ENCODE results near the gene PDZK1IP1.
"Not testable (repeated sequence)": the region's sequence is repeated elsewhere in the genome, so short reads cannot be mapped to it uniquely, and the experiment has no call there.

Gene PDZK1IP1

GRCh38 chr1:47181095-47181954, 8.5 kb downstream of the PDZK1IP1 start:
- no peak for DNase-seq (ENCODE audit: low read depth)

- DNase-seq (ENCODE audit: low read depth): no peak
Measured at GRCh38 chr1:47180603-47181094, 9.2 kb downstream of the PDZK1IP1 start.

GRCh38 chr1:47179988-47180563, 9.8 kb downstream of the PDZK1IP1 start:
- no peak for DNase-seq (ENCODE audit: low read depth)

DNA sequence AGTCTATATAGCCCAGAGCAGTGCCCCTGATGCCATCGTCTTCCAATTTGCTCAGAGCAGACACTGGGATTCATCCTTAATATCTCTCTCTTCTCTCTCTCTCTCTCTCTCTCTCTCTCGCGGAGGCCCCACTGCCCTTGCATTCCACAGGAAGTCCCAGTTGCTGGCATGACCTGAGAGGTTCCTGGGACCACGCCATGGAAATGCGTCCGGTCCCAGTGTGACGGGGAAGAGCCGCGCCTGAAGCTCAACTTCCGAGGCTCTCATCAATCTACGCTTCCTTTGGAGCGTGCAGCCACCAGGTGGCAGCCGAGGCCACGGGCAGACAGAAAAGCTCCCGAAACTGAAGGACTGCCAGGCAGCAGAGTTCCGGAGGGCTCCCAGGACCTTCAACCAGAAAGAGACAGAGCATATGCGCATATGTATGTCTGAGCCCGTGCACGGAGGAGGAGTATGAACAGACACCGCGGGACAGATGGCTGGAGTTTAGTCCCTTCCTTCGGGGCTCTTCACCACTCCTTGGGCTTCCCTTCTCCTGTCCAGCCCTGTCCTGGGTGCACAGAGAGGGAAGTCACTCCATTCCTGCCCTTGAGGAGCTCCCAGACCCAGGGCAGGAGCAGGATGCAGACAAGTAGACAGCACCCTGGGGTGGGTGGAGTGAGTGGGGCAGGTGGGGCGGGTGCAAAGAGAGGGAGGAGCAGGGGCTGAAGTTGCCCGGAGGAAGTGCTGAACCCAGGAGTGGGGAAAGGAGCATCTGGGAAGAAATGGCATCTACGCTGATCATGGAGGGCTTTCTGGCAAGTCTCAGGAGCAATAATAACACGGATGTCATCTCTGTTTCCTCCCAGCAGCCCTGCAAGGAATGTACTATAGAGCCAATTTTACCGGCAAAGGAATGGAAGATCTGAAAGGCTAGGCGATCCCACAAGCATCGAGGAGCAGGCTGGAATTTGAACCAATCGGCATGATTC, 10.5 kb downstream of the PDZK1IP1 start:
- DNase-seq (ENCODE audit: low read depth): peak; percentile 43

DNA sequence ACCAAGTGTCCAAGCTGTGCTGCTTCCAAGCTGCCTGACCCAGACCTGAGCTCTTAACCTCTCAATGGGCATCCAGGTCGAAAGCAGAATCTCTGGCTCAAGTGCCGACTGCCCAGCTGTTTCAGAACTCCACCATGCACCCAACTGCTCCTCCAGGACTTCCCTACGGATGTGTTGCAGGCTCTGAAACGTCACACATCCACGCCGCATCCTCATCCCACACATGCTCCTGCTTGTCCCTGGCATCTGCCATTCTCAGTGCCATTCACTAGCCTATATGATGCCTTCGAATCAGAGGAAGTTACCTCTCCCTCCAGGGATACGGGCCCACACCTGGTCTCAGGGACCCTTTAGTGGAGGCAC, 11.2 kb downstream of the PDZK1IP1 start:
- no peak for DNase-seq (ENCODE audit: low read depth)

DNA sequence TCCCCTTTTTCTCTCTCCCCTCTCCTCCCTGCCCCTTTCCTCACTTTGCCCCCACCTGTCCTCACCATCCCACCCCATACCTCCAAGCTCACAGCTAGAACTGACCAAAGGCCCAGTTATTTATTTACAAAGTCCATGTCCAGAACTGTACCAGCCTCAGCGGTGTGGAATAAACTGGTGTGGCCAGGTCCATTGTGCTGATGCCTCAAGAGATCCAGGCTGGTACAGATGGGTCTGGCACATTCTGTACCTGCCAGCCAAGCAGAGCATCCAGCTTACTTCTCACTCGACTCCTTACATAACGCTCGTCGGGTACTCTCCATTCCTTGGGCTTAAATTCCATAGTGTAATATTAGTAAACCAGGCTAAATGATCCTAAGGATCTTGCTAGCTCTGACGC, 11.8 kb downstream of the PDZK1IP1 start:
- no peak for DNase-seq (ENCODE audit: low read depth)

GRCh38 chr1:47175227-47175934, 14.5 kb downstream of the PDZK1IP1 start:
- DNase-seq (ENCODE audit: low read depth): peak; percentile 15

GRCh38 chr1:47174656-47175020, 15.2 kb downstream of the PDZK1IP1 start:
- DNase-seq (ENCODE audit: low read depth): no peak

DNA sequence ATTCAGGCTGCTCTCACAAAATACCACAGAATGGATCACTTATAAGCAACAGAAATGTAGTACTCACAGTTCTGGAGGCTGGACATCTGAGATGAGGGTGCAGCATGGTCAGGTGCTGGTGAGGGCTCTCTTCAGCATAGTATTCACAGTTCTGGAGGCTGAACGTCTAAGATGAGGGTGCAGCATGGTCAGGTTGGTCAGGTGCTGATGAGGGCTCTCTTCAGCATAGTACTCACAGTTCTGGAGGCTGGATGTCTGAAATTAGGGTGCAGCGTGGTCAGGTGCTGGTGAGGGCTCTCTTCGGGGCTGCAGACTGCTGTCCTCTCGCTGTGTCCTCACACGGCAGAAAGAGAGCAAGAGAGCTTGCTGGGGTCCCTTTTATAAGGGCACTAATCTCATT, 17.1 kb downstream of the PDZK1IP1 start:
- DNase-seq (ENCODE audit: low read depth): no peak

DNA sequence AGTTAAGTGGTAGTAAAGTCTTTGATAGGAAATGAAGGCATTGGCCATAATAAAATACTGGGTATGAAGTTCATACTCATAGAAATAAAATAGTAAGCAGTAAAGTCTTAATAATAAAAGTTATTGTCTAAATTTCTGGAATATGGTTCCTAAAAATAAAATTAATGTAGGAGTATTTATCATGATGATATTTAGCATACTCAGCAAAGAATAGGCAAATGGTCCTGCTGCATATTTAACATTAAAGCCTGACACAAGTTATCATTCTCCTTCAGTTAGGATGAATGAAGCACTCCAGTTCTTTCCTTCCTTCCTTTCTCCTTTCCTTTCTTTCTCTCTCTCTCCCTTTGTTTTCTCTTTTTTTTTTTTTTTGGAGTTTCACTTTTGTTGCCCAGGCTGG, 25.3 kb downstream of the PDZK1IP1 start:
- DNase-seq (ENCODE audit: low read depth): no peak

GRCh38 chr1:47161298-47162040, 28.4 kb downstream of the PDZK1IP1 start:
- no peak for DNase-seq (ENCODE audit: low read depth)

DNA sequence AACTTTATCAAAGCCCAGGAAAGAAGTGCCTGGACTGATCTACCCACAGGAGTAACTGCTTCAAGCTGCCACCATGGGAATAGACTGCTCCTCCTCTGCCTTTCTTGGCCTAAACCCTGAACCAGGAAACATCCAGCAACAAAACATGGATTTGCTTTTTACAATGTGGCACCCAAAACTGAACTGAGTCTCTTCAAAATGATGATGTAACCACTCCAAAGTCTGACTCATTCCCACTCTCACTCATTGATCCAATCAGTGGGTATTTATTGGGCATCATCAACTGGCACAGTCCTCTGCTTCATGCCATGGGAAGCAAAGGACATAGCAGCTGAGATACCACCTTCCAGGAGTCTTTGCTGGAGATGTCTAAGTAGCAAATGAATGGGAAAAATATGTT, 29.1 kb downstream of the PDZK1IP1 start:
- no peak for DNase-seq (ENCODE audit: low read depth)

- not testable (repeated sequence) for DNase-seq (ENCODE audit: low read depth)
Measured at GRCh38 chr1:47157957-47158356, 31.9 kb downstream of the PDZK1IP1 start.

DNA sequence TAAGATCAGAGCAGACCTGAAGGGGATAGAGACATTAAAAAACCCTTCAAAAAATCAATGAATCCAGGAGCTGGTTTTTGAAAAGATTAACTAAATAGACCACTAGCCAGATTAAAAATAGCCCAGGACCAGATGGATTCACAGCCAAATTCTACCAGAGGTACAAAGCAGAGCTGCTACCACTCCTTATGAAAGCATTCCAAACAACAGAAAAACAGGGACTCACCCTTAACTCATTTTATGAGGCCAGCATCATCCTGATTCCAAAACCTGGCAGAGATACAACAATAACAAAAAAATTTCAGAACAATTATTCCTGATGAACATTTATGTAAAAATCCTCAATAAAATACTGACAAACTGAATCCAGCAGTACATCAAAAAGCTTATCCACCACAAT, 33.4 kb downstream of the PDZK1IP1 start:
- not testable (repeated sequence) for DNase-seq (ENCODE audit: low read depth)

- not testable (repeated sequence) for DNase-seq (ENCODE audit: low read depth)
Measured at GRCh38 chr1:47149162-47149561, 40.7 kb downstream of the PDZK1IP1 start.

- no peak for DNase-seq (ENCODE audit: low read depth)
Measured at GRCh38 chr1:47147047-47147785, 42.6 kb downstream of the PDZK1IP1 start.

DNA sequence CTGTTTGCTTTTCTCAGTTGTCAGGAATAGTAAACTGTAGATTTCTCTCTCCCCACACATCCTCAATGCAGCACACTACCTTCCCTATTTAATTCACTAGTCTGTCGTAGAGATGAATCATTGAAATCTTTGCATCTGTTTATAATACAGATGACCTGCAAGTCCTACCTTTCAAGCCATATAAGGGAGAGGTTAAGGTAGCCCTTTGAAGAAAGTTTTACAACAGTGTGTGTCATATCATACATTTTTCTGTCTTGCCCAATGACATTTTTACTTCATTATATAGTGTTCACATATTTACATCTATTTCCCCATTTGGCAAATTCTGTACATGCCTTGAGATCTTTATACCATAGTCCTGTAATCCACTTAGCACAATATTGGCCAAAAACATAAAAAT, 43.3 kb downstream of the PDZK1IP1 start:
- DNase-seq (ENCODE audit: low read depth): not testable (repeated sequence)

DNA sequence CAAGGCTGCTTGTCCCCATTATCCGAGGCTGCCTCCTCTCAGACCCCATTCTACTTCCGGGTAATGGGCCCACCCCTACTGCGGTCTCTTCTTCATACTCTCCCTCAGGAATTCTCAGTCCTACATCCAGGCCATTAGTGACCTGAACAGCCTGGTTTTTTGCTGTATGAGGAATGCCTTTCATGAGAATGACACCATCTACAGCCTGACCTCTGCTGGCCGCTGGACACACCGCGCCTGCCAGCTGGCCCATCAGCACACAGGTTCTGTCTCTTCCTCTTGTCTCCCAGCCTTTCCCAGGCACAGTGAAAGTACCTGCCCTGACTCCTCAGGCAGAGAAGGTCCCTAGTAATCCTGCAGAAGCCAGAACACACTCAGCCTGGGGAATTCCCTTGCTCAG, 46.2 kb downstream of the PDZK1IP1 start:
- not testable (repeated sequence) for DNase-seq (ENCODE audit: low read depth)

DNA sequence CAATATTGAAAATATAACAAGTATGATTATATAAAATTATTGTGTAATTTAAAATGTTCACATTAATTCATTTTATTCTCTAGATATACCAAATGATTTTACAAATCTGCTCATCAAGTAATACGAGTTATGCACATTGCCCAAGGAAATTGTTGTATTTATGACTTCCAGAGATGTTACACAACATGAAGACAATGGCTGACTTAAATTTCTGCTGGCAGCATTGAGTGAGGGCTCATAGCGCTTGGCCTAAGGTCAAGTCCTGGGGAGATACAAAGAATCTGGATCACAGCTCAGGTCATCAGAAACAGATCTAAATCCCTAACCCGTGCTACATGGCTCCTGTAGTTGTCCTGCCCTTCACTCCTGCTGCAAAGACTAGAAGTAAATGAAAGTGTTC, 49.5 kb downstream of the PDZK1IP1 start:
- not testable (repeated sequence) for DNase-seq (ENCODE audit: low read depth)

DNA sequence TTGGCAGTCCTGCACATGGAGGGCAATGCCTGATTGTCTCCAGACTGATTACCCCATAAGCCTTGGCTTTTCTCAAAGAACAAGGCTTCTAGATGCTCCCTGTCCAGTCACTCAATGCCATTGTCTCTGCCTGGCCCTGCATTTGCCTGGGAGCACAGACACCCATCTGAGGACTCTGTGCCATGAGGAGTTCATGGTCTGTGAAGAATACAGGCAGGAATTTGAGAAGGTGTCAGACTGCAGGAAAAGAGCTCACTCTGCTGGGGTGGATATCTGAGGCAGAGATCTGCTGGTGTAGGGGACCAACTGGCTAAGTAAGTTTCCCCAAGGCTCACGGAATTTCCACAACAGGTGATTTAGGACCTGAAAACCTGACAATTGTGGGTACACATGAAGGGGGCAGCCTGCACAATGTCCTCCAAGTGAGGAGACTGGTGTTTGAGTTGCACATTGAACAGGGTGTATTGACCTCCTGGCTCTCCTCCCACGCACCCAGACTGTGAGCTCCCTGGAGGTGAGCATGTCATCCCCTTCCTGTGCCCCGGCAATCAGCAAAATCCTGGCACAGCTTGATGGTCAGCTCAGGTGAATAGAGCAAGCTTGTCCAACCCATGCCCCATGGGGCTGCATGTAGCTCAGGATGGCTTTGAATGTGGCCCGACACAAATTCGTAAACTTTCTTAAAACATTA, 51.8 kb downstream of the PDZK1IP1 start:
- no peak for DNase-seq (ENCODE audit: low read depth)
